ENCODE measurements around the gene KREMEN1.
A peak's percentile ranks its signal among the peaks of the same experiment; 100 is the strongest.

The KREMEN1 gene

DNA sequence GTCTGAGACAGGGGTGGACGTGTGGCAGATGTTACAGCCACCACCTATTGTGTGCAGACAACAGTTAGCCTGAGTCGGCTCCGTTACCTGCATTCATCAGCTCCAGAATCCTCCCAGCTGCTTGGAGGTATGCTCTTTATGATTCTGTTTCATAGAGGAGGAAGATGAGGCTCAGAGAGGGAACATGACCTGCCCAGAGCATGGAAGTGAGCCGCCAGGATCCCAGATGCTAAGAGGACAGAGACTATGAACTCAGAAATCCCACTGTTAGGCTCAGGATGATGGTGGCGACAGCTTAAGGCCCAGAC is 134.4 kb downstream of the KREMEN1 start:
- Histone ChIP-seq H3K27me3 (peaks cover 76 to 99% (median 92%) of the 10 kb centered on the region in 11 experiments), H3K9ac (no peak overlapping the region), H3K4me2 (no peak overlapping the region), H4K20me1 (peaks cover 0 to 93% (median 78%) of the 10 kb centered on the region in 11 experiments; a peak in 18 of 22 replicates), H3K27ac (no peak overlapping the region), H3K36me3 (no peaks in the 10 kb centered on the region), H3K4me1 (peaks cover 45 to 65% (median 56%) of the 10 kb centered on the region in 10 experiments), H3K4me3 (no peak overlapping the region), H3K9me3 (replicated peaks in 1 of 11) (no peaks in the 10 kb centered on the region)
- TF ChIP-seq Cebpa-rat (IDR thresholded peaks at IDR 0.05): no peak

DNA sequence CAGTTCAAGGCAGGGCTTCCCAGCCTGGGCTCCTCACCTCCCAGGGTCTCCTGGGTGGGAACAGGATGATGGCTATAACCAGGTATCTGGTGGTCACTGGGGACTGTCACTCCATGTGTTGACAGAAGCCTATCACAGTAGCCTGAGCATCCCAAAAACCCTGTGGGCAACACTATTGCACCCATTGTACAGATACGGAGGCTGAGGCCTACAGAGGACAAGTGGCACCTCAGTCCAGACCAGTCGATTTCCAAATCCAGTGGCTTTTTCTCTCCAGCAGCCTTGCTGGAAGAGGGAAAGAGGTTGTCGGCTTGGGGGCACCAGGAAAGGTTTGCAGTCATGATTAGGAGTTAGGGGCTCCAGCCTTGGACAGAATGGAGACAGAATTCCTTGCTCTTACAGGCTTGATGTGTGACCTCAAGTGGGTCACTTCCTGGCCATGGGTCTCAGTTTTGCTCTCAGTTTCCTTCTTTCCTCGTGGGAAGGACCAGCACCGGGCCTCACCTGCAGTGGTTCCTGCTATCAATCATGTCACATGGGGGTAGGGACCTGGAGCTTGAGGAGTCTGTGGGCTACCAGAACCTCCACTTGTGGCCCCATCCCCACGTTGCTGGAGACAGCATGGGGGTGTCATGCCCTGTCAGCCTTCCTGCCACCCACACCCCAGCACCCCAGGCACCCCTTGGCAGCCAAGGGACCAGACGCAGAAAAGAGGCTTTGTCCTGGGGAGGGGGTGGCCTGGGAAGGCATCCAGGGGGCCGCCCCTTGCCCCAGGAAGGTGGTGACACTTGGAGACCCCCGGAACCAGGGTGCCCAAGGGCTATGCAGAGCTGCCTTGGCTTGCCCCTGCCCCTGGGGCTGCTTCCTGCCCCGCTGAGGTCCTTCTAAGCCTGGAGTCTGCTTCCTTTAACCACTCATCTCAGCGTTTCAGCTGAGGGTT is 135.0 kb downstream of the KREMEN1 start:
- Histone ChIP-seq H3K27me3 (peaks cover 75 to 100% (median 96%) of the 10 kb centered on the region in 11 experiments), H3K4me1 (peaks cover 39 to 58% (median 49%) of the 10 kb centered on the region in 10 experiments)

DNA sequence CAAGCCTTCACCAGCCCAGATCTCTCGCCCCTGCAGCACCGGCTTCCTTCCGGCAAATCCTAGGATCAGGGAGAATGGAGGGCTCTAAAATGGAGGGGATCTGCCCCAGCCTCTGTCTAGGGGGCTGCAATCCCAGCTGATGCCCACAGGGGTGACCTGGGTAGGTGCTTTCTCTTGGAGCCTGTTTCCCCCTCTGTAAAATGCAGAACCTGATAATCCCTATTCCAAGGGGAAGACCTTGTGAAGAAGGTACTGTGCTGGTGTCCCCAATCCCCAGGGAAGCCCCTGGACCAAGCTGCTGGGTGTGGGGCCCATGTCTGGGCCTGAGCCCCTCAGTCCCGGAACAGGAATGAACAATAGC is 135.6 kb downstream of the KREMEN1 start:
- Histone ChIP-seq H3K4me2 (peak overlapping the region; percentile 61 to 79 (median 70)), H3K27me3 (peaks cover 75 to 100% (median 98%) of the 10 kb centered on the region in 11 experiments), H3K36me3 (no peaks in the 10 kb centered on the region), H3K4me3 (0 out of 20 replicates have a peak overlapping the region, but pooled peaks of 1 of the 10 experiments have one; percentile 20), H3K9me3 (replicated peaks in 1 of 11) (no peaks in the 10 kb centered on the region), H4K20me1 (peaks cover 0 to 86% (median 68%) of the 10 kb centered on the region in 11 experiments; a peak in 18 of 22 replicates), H3K27ac (no peak overlapping the region), H3K4me1 (peaks cover 33 to 52% (median 43%) of the 10 kb centered on the region in 10 experiments), H3K9ac (peak overlapping the region in 1 of 11 experiments; percentile 19; a peak in 1 of 22 replicates)
- no peak for TF ChIP-seq Cebpa-rat (IDR thresholded peaks at IDR 0.05)

More for the DNA sequence above, 135.0 kb downstream of the KREMEN1 start:
- TF ChIP-seq Cebpa-rat (IDR thresholded peaks at IDR 0.05): no peak
- peak overlapping the region; percentile 61 to 79 (median 70); a peak in 19 of 22 replicates for H3K4me2 ChIP-seq
- H3K9ac ChIP-seq: no peak overlapping the region
- no peaks in the 10 kb centered on the region for H3K9me3 ChIP-seq (replicated peaks in 1 of 11)
- H3K27ac ChIP-seq: no peak overlapping the region
- H3K36me3 ChIP-seq: no peaks in the 10 kb centered on the region
- peaks cover 0 to 87% (median 72%) of the 10 kb centered on the region in 11 experiments; a peak in 18 of 22 replicates for H4K20me1 ChIP-seq
- no peak overlapping the region for H3K4me3 ChIP-seq

DNA sequence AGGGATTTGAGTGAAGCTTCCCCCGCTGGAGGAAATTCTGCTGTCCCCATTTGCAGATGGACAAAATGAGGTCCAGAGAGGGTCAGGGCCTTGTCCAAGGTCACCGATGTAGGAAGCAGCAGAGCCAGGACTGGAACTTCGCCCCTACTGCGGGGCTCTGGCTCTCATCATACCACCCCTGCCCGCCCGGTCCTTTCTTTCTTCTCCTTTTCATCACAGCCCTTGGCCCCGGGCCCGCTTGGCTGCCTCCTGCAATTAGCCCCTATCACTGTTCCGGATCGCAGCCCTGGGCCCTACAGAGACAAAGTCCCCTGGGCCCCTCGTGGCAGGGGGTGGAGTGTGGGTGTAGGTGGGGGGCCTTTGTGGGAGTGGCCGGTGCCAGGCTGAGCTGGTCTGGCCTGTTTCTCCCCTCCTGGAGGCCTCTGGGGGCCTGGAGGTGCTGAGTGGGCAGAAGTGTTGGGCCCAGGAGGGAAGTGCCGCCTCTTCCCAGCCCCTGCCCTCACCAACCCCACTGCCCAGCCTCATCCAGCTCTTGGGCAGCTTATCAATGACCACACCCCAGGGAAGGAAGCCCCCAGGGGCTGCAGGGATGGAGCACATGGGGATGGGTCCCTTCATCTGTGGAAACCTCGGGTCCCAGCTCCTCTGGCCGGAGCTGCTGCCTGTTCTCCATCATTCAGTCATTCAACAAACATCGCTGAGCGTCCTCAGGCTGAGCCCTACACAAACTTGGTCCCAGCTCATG is 136.2 kb downstream of the KREMEN1 start:
- peak overlapping the region in 3 of 11 experiments; percentile 2 to 26 (median 19); a peak in 2 of 22 replicates for H3K9ac ChIP-seq
- 0 out of 20 replicates have a peak overlapping the region, but pooled peaks of 1 of the 10 experiments have one; percentile 20 for H3K4me3 ChIP-seq
- TF ChIP-seq Cebpa-rat (IDR thresholded peaks at IDR 0.05): no peak
- H3K27ac ChIP-seq: no peak overlapping the region
- H3K36me3 ChIP-seq: no peaks in the 10 kb centered on the region
- peaks cover 0 to 84% (median 67%) of the 10 kb centered on the region in 11 experiments; a peak in 18 of 22 replicates for H4K20me1 ChIP-seq
- peaks cover 71 to 100% (median 98%) of the 10 kb centered on the region in 11 experiments for H3K27me3 ChIP-seq
- peaks cover 30 to 46% (median 37%) of the 10 kb centered on the region in 10 experiments for H3K4me1 ChIP-seq
- peak overlapping the region; percentile 61 to 79 (median 70) for H3K4me2 ChIP-seq
- H3K9me3 ChIP-seq (replicated peaks in 1 of 11): no peaks in the 10 kb centered on the region

DNA sequence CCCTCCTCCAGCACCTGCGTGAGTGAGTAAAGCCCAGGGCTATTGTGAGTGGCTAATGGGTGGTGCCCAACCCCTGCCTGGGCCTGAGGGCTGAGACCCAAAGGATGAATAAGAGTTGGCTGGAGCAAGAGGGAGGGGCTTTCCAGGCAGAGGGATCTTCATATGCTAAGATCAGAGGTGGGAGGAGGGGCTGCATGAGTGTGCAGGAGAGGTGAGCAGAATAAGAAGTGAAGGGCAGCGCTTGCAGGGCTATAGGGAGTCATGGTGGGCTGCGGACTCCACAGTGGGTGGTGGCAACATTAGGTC is 136.7 kb downstream of the KREMEN1 start:
- Histone ChIP-seq H4K20me1 (peaks cover 0 to 83% (median 63%) of the 10 kb centered on the region in 11 experiments; a peak in 18 of 22 replicates), H3K9me3 (replicated peaks in 1 of 11) (no peaks in the 10 kb centered on the region), H3K9ac (no peak overlapping the region), H3K27me3 (peaks cover 66 to 100% (median 93%) of the 10 kb centered on the region in 11 experiments), H3K4me1 (peaks cover 25 to 41% (median 32%) of the 10 kb centered on the region in 10 experiments), H3K4me3 (no peak overlapping the region), H3K27ac (no peak overlapping the region), H3K4me2 (peak overlapping the region in 10 of 11 experiments; percentile 61 to 79 (median 71); a peak in 13 of 22 replicates), H3K36me3 (no peaks in the 10 kb centered on the region)
- no peak for TF ChIP-seq Cebpa-rat (IDR thresholded peaks at IDR 0.05)

DNA sequence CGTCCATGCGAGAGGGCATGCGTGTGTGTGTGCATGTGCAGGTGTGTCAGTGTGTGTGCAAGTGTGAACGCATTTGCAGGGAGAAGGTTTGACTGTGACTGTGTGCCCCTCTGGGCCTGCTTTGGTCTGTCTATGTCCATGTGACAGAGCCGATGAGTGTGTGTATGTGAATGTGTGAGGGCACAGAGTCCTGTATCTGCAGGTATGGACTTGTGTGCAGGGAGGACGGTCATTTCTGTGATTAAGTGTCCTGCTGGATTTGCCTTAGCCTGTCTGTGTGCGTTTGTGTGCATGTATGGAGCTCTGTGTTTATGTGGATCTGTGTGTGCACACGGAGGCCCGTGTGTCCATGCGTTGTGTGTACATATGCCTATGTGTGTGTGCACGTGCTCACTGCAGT is 138.2 kb downstream of the KREMEN1 start:
- Histone ChIP-seq H3K9ac (no peak overlapping the region), H3K36me3 (no peaks in the 10 kb centered on the region), H3K9me3 (replicated peaks in 1 of 11) (no peaks in the 10 kb centered on the region), H4K20me1 (peaks cover 0 to 79% (median 48%) of the 10 kb centered on the region in 11 experiments; a peak in 18 of 22 replicates), H3K4me1 (peaks cover 18 to 28% (median 25%) of the 10 kb centered on the region in 10 experiments), H3K4me3 (no peak overlapping the region), H3K27ac (no peak overlapping the region), H3K4me2 (no peak overlapping the region), H3K27me3 (peaks cover 51 to 97% (median 91%) of the 10 kb centered on the region in 11 experiments)
- TF ChIP-seq Cebpa-rat (IDR thresholded peaks at IDR 0.05): no peak

DNA sequence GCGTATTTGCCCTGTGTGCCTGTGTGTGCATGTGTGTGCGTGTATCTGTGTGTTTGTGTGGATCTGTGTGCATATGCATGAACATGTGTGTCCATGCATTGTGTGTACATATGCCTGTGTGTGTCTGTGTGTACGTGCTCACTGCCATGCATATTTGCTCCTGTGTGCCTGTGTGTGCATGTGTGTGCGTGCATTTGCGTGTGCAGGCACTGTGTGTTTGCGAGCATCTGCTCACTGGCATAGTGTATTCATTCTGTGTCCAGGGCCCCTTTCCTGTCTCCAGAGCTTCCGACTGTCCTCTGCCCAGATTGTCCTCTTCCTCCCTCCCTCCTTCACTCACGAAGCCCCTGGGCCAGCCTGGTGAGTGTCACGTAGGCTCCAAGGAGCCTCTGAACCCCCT is 138.6 kb downstream of the KREMEN1 start:
- H4K20me1 ChIP-seq: peaks cover 0 to 76% (median 44%) of the 10 kb centered on the region in 11 experiments; a peak in 18 of 22 replicates
- H3K27ac ChIP-seq: no peak overlapping the region
- TF ChIP-seq Cebpa-rat (IDR thresholded peaks at IDR 0.05): no peak
- no peaks in the 10 kb centered on the region for H3K36me3 ChIP-seq
- no peak overlapping the region for H3K4me2 ChIP-seq
- H3K4me1 ChIP-seq: peaks cover 15 to 24% (median 21%) of the 10 kb centered on the region in 10 experiments
- no peak overlapping the region for H3K9ac ChIP-seq
- peaks cover 47 to 97% (median 87%) of the 10 kb centered on the region in 11 experiments for H3K27me3 ChIP-seq
- H3K9me3 ChIP-seq (replicated peaks in 1 of 11): no peaks in the 10 kb centered on the region
- H3K4me3 ChIP-seq: no peak overlapping the region

DNA sequence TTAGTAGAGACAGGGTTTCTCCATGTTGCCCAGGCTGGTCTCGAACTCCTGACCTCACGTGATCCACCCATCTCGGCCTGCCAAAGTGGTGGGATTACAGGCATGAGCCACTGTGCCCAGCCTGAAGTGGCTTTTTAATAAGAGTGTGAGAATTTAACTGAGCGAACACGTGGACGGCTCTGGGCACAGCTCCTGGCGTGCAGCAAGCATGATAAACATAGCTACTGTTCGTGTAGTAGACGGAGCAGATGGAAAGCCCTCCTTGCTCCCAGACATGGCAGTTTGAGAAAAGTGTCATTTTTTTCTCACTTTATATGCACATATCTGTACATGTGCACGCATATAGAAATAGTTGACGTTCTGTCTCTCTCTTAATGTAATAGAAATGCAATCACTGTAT is 139.9 kb downstream of the KREMEN1 start:
- no peaks in the 10 kb centered on the region for H3K36me3 ChIP-seq

More for the DNA sequence above, 139.9 kb downstream of the KREMEN1 start:
- H3K4me2 ChIP-seq: no peak overlapping the region
- H3K4me1 ChIP-seq: peaks cover 19 to 29% (median 24%) of the 10 kb centered on the region in 10 experiments
- H3K27me3 ChIP-seq: peaks cover 34 to 96% (median 80%) of the 10 kb centered on the region in 11 experiments
- no peak overlapping the region for H3K9ac ChIP-seq
- no peak overlapping the region for H3K4me3 ChIP-seq
- H4K20me1 ChIP-seq: peaks cover 0 to 76% (median 39%) of the 10 kb centered on the region in 11 experiments; a peak in 18 of 22 replicates
- no peaks in the 10 kb centered on the region for H3K9me3 ChIP-seq (replicated peaks in 1 of 11)
- H3K27ac ChIP-seq: no peak overlapping the region
- TF ChIP-seq Cebpa-rat (IDR thresholded peaks at IDR 0.05): no peak

Data from BLaER1 treated with 17β-estradiol and CSF1 and Interleukin-3, amounts not matched to agents 10 nM and 100 nM (cell line).